HuH-7 (cell line): ENCODE measurements around the gene NXNL1.

Experiments
- DNase-seq: peaks from one replicate; pipeline ENCODE4 v3.0.0; 2011; ENCODE audit warnings: low spot score

NXNL1 gene

GRCh38 chr19:17419621-17420474, 40.9 kb downstream of the NXNL1 start, which contains the start of gene MVB12A:
TSS of gene MVB12A (plus strand) at chr19:17420047. CDS start at chr19:17420136, 89 bp downstream.
- DNase-seq: peak; percentile 94

GRCh38 chr19:17419154-17419620, 41.5 kb downstream of the NXNL1 start:
- DNase-seq: no peak

GRCh38 chr19:17418710-17419109, 42.0 kb downstream of the NXNL1 start:
- DNase-seq: no peak

GRCh38 chr19:17415121-17415520, 45.6 kb downstream of the NXNL1 start:
- no peak for DNase-seq

- no peak for DNase-seq
Observed at GRCh38 chr19:17414097-17414496, 46.6 kb downstream of the NXNL1 start.

GRCh38 chr19:17411801-17412200, 48.9 kb downstream of the NXNL1 start:
- DNase-seq: no peak

GRCh38 chr19:17409990-17410389, 50.7 kb downstream of the NXNL1 start:
- no peak for DNase-seq

GRCh38 chr19:17406887-17407196, 53.9 kb downstream of the NXNL1 start:
- no peak for DNase-seq

GRCh38 chr19:17406046-17406886, 54.5 kb downstream of the NXNL1 start:
- DNase-seq: no peak
